A204.1 (cell line): ENCODE measurements around the gene TUT1.
"Not testable (repeated sequence)": the region's sequence is repeated elsewhere in the genome, so short reads cannot be mapped to it uniquely, and the experiment has no call there.

Experiments used
- FAIRE-seq: peaks from 2 replicates; lab custom pipeline; 2012; peaks lifted over from hg19 to GRCh38; lab: Jason Lieb, UNC

The TUT1 gene

DNA sequence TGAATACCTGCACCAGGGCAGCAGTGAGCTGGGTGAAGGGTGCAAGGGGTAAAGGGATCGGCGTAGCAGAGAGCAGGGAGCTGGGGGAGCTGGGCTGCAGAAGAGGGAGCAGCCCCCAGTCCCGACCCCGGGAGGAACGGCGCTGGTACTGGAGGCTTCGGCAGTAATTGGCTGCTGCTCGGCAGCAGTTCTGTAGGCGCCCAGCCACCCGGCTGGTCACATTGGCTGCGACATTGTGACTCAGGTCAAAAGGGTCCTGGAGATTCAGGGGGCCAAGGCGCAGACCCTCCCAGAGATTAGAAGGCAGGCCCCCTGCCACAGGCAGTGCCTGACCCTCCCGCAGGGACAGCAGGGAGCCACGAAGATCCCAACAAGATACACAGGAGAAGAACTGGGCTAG lies 15.5 kb downstream of the TUT1 start:
- FAIRE-seq, result no peak

DNA sequence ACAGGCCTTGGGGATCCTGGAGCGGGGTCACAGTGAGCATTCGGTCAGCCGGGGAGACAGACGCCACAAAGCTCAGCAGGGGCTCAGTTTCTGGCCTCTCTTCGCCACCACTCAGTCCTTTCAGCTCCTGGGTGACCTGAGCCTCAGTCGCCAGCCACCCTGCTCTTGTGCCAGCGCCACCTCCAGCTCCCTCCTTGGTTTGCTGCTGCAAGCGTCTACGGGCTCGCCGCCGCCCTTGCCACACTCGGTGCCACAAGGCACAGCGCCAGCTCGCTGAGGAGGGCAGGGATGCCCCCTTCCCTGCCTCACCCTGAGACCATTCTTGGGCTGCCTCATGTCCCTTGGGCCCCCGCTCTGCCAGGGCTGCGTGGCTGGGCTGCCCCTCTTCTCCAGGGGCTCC lies 16.2 kb downstream of the TUT1 start:
- FAIRE-seq, result no peak

DNA sequence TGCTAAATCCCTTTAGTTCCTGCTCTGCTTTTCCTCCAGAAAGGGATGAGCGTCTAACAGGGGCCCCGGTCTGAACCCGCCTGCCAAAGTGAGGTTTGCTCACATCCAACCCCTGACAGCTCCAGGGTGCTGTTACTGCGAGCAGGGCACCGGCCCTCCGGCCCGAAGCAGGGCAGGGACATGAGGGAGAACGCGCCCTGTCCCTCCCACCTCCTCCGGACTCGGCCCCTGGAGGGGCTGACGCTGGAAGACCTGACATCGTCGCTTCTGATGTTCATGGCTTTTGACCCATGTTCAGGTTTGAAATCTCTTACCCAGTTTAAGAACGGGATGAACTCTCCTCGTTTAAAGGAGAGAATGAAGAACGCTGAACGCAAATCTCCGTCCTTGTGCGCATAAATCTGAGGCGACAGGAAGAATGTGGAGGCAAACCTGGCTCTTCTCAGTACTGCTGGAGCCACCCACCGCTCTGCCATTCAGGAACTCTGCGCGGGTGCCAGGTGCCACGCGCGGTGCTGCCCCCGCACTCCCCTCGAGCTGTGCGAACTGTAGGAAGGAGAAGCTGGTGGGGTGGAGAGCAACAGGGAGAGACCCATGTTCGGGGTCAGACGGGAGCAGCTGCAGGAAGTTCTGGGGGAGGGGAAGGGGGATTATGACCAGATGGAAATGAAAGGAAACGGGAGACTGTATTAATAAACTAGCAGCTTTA lies 16.8 kb downstream of the TUT1 start:
- no peak for FAIRE-seq

DNA sequence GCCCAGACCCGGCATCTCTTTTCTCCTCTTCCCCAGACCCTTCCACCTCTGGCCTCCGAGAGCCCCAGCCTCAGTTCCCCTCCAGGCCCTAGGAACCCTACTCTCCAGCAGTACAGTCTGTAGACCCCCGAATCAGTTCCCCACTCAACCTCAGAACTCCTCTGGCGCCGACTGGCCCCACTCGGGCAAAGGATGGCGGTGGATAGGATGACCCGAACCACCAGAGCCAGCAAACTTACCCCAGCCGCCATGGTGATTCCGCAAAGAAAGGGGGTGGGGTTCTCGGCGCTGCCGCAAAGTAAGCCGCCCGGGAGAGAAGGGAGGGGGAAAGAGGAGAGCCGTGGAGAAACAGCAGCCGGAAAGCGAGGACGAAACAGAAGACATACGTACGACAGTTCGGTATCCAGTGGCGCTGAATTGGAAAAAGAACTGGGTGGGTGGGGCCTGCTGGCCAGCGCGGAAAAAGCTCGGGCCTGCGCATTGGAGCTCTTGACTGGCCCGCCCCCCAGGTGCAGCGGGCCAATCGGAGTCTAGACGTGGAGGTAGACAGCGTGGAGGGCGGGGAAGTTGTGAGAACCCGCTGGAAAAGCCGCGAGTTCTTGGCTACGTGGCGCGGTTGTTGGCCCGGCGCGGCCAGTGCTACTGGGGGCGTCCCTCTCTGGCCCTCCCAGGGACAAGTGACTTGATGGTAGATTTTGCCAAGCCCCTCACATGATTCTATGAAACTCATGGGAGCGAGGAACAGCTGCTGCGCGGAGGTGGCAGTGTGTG lies 17.5 kb downstream of the TUT1 start, which contains the start of gene EEF1G:
TSS of gene EEF1G (minus strand) at position 300 of the 771 bp plus-strand sequence. CDS start at position 251, 49 bp downstream.
- FAIRE-seq, result peak; percentile 95

GRCh38 chr11:62573006-62573591 lies 18.2 kb downstream of the TUT1 start:
- no peak for FAIRE-seq

- FAIRE-seq, result no peak
These were observed 18.9 kb downstream of the TUT1 start for GRCh38 chr11:62572431-62572830.

GRCh38 chr11:62571493-62571892 lies 19.8 kb downstream of the TUT1 start:
- FAIRE-seq, result not testable (repeated sequence)

DNA sequence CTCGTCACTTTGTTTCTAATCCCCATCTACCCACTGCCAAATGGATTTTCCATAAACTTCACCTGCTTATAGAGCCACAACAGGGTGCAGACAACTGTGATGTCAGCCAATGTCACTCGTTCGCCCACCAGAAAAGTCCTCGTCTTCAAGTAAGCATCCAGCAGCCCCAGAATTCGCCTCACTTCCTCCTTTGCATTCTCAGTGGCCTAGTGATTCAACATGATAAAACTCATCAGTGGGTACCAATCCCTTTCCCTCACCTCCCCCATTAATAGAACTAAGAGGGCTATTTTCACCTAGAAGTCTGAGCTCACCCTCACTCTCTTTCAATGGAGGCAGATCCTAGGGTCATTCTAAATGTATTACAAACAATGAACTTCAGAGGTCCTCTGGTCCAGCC lies 20.4 kb downstream of the TUT1 start:
- not testable (repeated sequence) for FAIRE-seq

DNA sequence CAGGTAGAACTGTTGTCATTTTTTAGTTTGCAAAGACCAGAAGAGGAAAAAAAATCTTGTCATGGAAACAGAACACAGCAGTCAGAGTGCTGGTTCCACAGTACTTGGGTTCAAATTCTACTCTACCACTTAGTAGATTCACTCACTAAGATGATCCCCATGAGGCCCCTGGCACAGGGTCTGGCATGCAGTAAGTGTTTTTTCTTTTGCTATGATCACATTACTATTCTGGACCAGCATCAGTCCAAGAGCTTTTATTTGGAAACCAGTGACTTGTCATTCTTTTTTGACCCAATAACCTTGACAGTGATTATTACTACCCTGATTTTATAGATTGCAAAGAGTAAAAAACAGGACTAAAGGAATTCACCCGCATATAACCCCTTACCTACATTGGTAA lies 21.7 kb downstream of the TUT1 start:
- no peak for FAIRE-seq

DNA sequence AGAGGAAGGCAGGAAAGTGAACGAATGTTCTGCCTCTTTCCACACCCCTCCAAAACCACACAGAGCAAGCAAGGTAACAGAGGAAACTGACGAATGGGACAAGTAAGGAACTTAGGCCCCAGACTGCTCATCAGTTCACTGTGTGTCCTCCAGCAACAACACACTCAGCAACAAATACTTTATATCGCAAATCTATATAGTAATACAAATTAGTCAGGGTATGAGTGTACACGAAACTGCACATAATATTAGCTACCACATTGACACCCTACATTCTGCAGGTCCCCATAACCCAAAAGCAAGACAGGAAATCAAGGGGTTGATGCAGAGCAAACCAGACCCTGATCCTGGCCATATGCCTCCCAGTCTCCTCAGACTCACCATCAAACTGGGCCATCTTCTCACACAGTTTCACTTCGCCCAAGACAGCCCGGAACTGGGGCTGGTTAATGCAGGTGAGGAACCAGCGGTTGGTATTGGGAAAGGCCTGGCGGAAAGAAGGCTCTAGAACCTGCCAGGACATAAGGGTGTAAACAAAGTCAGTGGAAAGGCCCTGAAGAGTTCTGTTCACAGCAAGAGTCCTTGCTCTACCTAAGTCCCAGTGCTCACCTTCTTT lies 24.2 kb downstream of the TUT1 start:
- no peak for FAIRE-seq

DNA sequence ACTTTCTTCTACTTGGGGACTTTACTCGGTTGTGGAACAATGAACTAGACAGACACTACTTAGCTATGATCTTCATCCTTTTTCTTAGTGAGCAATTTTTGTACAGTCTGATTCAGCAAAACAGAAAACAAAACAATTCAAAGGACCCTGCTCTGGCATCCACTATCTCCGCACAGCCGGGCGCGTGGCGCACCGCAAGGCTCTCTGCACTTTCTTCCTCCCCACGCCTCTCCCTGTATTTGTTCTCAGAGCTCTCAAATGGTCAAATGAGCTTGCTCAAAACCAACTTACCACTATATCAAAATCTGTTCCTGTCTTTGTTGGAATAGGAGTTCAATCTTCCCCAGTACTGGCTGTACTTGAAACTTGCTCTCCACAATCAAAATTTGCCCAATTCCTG lies 25.1 kb downstream of the TUT1 start:
- no peak for FAIRE-seq

DNA sequence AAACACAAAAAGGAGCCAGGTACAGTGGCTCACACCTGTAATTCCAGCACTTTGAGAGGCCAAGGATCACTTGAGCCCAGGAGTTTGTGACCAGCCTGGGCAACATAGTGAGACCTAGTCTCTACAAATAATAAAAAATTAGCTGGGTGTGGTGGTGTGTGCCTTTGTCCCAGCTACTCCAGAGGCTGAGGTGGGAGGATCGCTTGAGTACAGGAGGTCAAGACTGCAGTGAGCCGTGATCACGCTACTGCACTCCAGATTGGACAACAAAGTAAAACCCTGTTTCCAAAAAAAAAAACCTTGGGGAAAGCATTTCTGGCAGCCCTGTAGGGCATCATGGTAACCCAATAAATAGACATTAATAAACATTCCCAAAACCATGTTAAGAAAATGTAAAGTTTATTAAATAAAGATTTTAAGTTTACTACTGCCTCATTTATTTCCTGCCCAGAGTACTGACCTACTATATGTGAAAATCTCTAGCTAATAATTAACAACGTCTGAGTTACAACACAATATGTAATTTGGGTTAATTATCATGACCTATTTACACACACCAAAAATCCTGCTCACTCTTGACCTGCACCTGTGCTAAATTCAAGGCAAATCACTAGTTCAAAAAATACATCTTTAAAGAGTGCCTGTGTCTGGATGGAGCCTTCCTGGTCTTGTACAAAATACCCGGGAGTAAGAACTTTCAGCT lies 26.1 kb downstream of the TUT1 start:
- no peak for FAIRE-seq

GRCh38 chr11:62561677-62562230 lies 29.6 kb downstream of the TUT1 start:
- FAIRE-seq, result not testable (repeated sequence)

GRCh38 chr11:62560566-62561103 lies 30.7 kb downstream of the TUT1 start:
- no peak for FAIRE-seq

- FAIRE-seq, result not testable (repeated sequence)
These were observed 31.7 kb downstream of the TUT1 start for GRCh38 chr11:62559626-62560025.

DNA sequence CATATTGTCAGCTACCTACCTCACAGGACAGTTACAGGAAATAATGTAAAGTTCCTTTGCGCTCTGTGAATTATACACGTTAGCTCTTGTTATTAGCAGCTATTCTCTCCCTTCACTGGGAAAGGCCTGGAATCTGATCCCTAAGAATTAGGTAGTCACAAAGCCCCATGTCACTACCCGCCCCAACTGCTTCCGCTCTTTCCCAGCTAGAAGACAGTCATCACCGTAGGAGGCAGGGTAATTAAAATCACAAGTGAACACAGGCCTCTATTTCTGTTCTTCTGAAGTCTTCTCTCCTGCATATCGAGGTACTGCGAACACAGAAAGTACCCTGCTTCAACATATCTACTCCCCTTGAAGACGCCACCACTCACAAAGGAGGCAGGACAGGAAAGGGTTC lies 32.1 kb downstream of the TUT1 start:
- no peak for FAIRE-seq

- no peak for FAIRE-seq
These were observed 32.7 kb downstream of the TUT1 start for GRCh38 chr11:62558669-62559068.

DNA sequence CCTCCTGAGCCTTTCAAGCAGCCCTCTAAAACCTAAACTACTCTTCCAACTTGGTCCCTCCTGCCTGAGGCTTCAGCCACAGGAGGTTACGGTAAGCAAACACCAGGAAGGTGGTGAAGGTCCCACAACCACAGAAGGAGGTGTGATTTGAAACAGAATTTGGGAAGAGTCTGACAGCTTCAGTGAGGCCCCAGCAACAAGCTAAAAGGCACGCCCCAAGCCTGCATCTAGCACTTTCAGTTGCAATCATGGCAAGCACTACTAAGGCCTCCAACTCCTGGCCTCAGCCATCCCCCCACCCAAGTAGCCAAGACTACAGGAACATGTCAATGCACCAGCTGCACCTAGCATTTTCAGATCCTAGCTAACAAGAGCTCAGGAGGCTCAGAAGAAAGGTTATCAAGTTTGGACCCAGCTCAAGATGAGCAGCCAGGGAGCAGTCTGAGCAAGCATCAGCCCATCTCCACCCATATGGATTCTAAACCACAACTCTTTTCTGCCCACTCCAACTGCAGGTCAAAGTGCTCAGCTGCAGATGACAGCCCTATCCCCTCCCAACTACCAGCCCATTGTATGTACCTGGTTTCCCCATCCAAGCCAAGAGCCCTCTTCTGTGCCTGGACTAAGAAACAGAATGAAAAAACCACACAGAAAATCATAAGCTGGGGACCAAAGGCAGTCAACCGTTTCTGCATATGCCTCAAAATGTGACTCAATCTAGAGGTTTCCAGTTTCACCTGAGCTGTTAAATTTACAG lies 34.3 kb downstream of the TUT1 start:
- no peak for FAIRE-seq

- FAIRE-seq, result no peak
These were observed 35.0 kb downstream of the TUT1 start for GRCh38 chr11:62556108-62556874.

DNA sequence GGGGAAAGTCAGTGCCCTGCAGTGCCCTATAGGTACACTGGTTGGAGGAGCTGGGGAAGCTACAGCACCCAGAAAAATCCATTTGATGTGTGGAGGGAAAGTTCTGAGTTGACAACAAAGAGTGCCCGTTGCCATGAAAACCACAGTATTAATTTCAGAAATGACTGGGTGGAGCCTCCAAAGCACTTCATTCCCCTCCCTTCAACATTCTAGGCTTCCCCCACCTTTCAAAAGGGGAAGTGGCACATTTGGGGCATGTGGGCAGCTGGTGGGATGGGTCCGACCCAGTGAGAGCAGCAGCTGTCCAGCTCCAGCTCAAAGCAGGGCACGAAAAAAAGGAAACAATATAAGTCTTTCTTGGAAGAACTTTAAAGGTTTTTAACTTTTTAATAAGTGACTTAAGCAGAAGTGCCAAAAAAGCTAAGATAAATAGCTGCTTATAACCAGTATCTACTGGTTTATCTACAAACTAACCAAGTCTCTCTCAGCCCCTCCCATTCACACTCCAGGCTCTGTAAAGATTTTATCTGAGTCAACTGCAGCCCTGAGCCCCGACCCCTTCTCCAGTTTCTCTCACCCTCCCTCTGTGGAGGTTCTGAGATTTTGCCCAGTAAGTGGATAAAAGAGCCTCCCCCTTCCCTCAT lies 35.7 kb downstream of the TUT1 start:
- no peak for FAIRE-seq
